Trophoblast cell (in vitro differentiated cells and primary cell): ENCODE data around the gene FHIT.
A peak's percentile ranks its signal among the peaks of the same experiment; 100 is the strongest.

Source experiments
- DNase-seq, 2 donors: peaks; one replicate each; pipeline ENCODE4 v3.0.0-alpha.2; 2016
- H2AFZ ChIP-seq: 2 replicates; pipeline ENCODE4 v1.6.1; 2013; ENCODE audit warnings: low read length, moderate library complexity, mild to moderate bottlenecking; ENCODE audit not compliant: insufficient read depth, poor library complexity
- H2AK5ac ChIP-seq: 2 replicates; pipeline ENCODE4 v1.6.1; 2013; ENCODE audit warnings: mild to moderate bottlenecking, low read length
- H2BK120ac ChIP-seq: 2 replicates; pipeline ENCODE4 v1.6.1; 2013; ENCODE audit warnings: low read length, mild to moderate bottlenecking, moderate library complexity; ENCODE audit not compliant: insufficient read depth, poor library complexity
- H2BK12ac ChIP-seq: 2 replicates; pipeline ENCODE4 v1.6.1; 2013; ENCODE audit warnings: mild to moderate bottlenecking, low read length, moderate library complexity
- H2BK5ac ChIP-seq: 2 replicates; pipeline ENCODE4 v1.6.1; 2013; ENCODE audit warnings: low read length, low read depth, moderate library complexity, mild to moderate bottlenecking; ENCODE audit not compliant: poor library complexity
- H3K14ac ChIP-seq: 2 replicates; pipeline ENCODE4 v1.6.1; 2013; ENCODE audit warnings: mild to moderate bottlenecking, low read length
- H3K18ac ChIP-seq: 2 replicates; pipeline ENCODE4 v1.6.1; 2013; ENCODE audit warnings: mild to moderate bottlenecking, low read length
- H3K23ac ChIP-seq: 2 replicates; pipeline ENCODE4 v1.6.1; 2013; ENCODE audit warnings: low read length
- H3K27ac ChIP-seq: 2 replicates; pipeline ENCODE4 v1.5.1; 2013; ENCODE audit warnings: low read depth, mild to moderate bottlenecking, inconsistent platforms, low read length, moderate library complexity
- H3K27me3 ChIP-seq: 2 replicates; pipeline ENCODE4 v1.6.1; 2013; ENCODE audit warnings: inconsistent platforms, mild to moderate bottlenecking, low read length, moderate library complexity; ENCODE audit not compliant: insufficient read depth
- H3K36me3 ChIP-seq, 2 experiments: 1 replicate in 1 of 2; 2 replicates in 1 of 2; pipeline ENCODE4 v1.6.1; 2013; ENCODE audit warnings: low read length in 2 of 2, mild to moderate bottlenecking in 2 of 2, moderate library complexity in 1 of 2; ENCODE audit not compliant: insufficient read depth in 2 of 2, control insufficient read depth in 1 of 2
- H3K4ac ChIP-seq: 2 replicates; pipeline ENCODE4 v1.6.1; 2013; ENCODE audit warnings: low read depth, mild to moderate bottlenecking, low read length, moderate library complexity
- H3K4me1 ChIP-seq, 2 experiments: 1 replicate in 1 of 2; 2 replicates in 1 of 2; pipeline ENCODE4 v1.6.1; 2013; ENCODE audit warnings: low read length in 2 of 2, mild to moderate bottlenecking in 2 of 2, moderate library complexity in 1 of 2; ENCODE audit not compliant: insufficient read depth in 2 of 2, control insufficient read depth in 1 of 2
- H3K4me2 ChIP-seq: 2 replicates; pipeline ENCODE4 v1.6.1; 2013; ENCODE audit warnings: inconsistent platforms, mild to moderate bottlenecking, low read length, moderate library complexity
- H3K4me3 ChIP-seq: 2 replicates; pipeline ENCODE4 v1.5.1; 2013; ENCODE audit warnings: mild to moderate bottlenecking, low read depth, low read length, inconsistent platforms
- H3K79me1 ChIP-seq: one replicate; pipeline ENCODE4 v1.6.1; 2013; ENCODE audit warnings: low read length
- H3K79me2 ChIP-seq: 2 replicates; pipeline ENCODE4 v1.6.1; 2013; ENCODE audit warnings: low read length, mild to moderate bottlenecking; ENCODE audit not compliant: control insufficient read depth, insufficient read depth, poor library complexity
- H3K9ac ChIP-seq: 2 replicates; pipeline ENCODE4 v1.6.1; 2013; ENCODE audit warnings: mild to moderate bottlenecking, low read length
- H3K9me3 ChIP-seq: 2 replicates; pipeline ENCODE4 v1.6.1; 2013; ENCODE audit warnings: low read depth, mild to moderate bottlenecking, control low read depth, inconsistent platforms, low read length; ENCODE audit not compliant: insufficient read depth
- H4K12ac ChIP-seq: 2 replicates; pipeline ENCODE4 v1.6.1; 2013; ENCODE audit warnings: low read depth, mild to moderate bottlenecking, low read length, moderate library complexity
- H4K8ac ChIP-seq: 2 replicates; pipeline ENCODE4 v1.6.1; 2013; ENCODE audit warnings: low read depth, mild to moderate bottlenecking, low read length, moderate library complexity
- H4K91ac ChIP-seq: one replicate; pipeline ENCODE4 v1.6.1; 2013; ENCODE audit warnings: low read depth, mild to moderate bottlenecking, low read length, moderate library complexity
- WGBS: extraction: QIAGEN DNeasy Blood & Tissue Kit; methylation state at CpG from one replicate; pipeline ENCODE4 v1.1.7; 2013; ENCODE audit warnings: missing lambda C conversion rate; ENCODE audit not compliant: insufficient read length, insufficient coverage; ENCODE audit errors: extremely low coverage; 5-methylcytosine and 5-hydroxymethylcytosine counted together

The FHIT gene

GRCh38 chr3:60023189-60023588, 1228.1 kb downstream of the FHIT start:
- H3K14ac ChIP-seq = no peak overlapping the region
- DNase-seq = no peak
- H3K79me1 ChIP-seq = no peaks in the 10 kb centered on the region
- no peaks in the 10 kb centered on the region for H3K79me2 ChIP-seq
- H3K27ac ChIP-seq = no peak overlapping the region
- H3K4me2 ChIP-seq = no peak overlapping the region
- H3K23ac ChIP-seq = no peak overlapping the region
- no peak overlapping the region for H4K8ac ChIP-seq
- no peaks in the 10 kb centered on the region for H3K9me3 ChIP-seq
- H3K27me3 ChIP-seq = no peaks in the 10 kb centered on the region
- H4K12ac ChIP-seq = no peak overlapping the region
- no peaks in the 10 kb centered on the region for H3K4me1 ChIP-seq
- no peaks in the 10 kb centered on the region for H3K36me3 ChIP-seq
- no peak overlapping the region for H3K4ac ChIP-seq
- H3K4me3 ChIP-seq = no peak overlapping the region
- H3K9ac ChIP-seq = no peak overlapping the region
- no peak overlapping the region for H3K18ac ChIP-seq
- no peak overlapping the region for H2AK5ac ChIP-seq
- no peak overlapping the region for H2AFZ ChIP-seq
- H2BK12ac ChIP-seq = no peak overlapping the region
- no peak overlapping the region for H2BK5ac ChIP-seq
- H2BK120ac ChIP-seq = no peak overlapping the region
- H4K91ac ChIP-seq = no peak overlapping the region

GRCh38 chr3:60017631-60018030, 1233.6 kb downstream of the FHIT start:
- H3K27ac ChIP-seq = no peak overlapping the region
- H4K8ac ChIP-seq = no peak overlapping the region
- H3K4me3 ChIP-seq = no peak overlapping the region
- no peaks in the 10 kb centered on the region for H3K36me3 ChIP-seq
- no peak overlapping the region for H3K18ac ChIP-seq
- no peaks in the 10 kb centered on the region for H3K4me1 ChIP-seq
- no peaks in the 10 kb centered on the region for H3K79me1 ChIP-seq
- no peak overlapping the region for H2AFZ ChIP-seq
- H2BK12ac ChIP-seq = no peak overlapping the region
- no CpG with 5 or more reads among the region's 2 CpGs for WGBS
- no peak overlapping the region for H2BK120ac ChIP-seq
- no peak overlapping the region for H2AK5ac ChIP-seq
- no peak for DNase-seq
- H2BK5ac ChIP-seq = no peak overlapping the region
- H4K12ac ChIP-seq = no peak overlapping the region
- no peaks in the 10 kb centered on the region for H3K9me3 ChIP-seq
- no peak overlapping the region for H3K14ac ChIP-seq
- no peak overlapping the region for H3K4ac ChIP-seq
- no peak overlapping the region for H3K4me2 ChIP-seq
- no peak overlapping the region for H4K91ac ChIP-seq
- H3K79me2 ChIP-seq = no peaks in the 10 kb centered on the region
- H3K27me3 ChIP-seq = no peaks in the 10 kb centered on the region
- no peak overlapping the region for H3K23ac ChIP-seq
- H3K9ac ChIP-seq = no peak overlapping the region

- Histone ChIP-seq H2BK12ac (no peak overlapping the region), H3K9me3 (no peaks in the 10 kb centered on the region), H3K79me1 (no peaks in the 10 kb centered on the region), H2BK120ac (no peak overlapping the region), H3K4ac (no peak overlapping the region), H3K14ac (no peak overlapping the region), H3K36me3 (no peaks in the 10 kb centered on the region), H2AFZ (no peak overlapping the region), H3K18ac (no peak overlapping the region), H2BK5ac (no peak overlapping the region), H3K27me3 (no peaks in the 10 kb centered on the region), H3K27ac (no peak overlapping the region), H3K4me2 (no peak overlapping the region), H4K91ac (no peak overlapping the region), H3K4me1 (no peaks in the 10 kb centered on the region), H3K9ac (peak overlapping the region; percentile 53), H2AK5ac (no peak overlapping the region), H3K79me2 (no peaks in the 10 kb centered on the region), H3K4me3 (no peak overlapping the region), H4K8ac (no peak overlapping the region), H4K12ac (no peak overlapping the region), H3K23ac (no peak overlapping the region)
- WGBS = no CpG with 5 or more reads among the region's 6 CpGs
- DNase-seq = no peak
Observed at GRCh38 chr3:60015032-60015705, 1236.1 kb downstream of the FHIT start.

- no peak overlapping the region for H3K4me3 ChIP-seq
- no peak overlapping the region for H2BK5ac ChIP-seq
- no peak overlapping the region for H3K27ac ChIP-seq
- H3K18ac ChIP-seq = no peak overlapping the region
- H3K79me1 ChIP-seq = no peaks in the 10 kb centered on the region
- no peaks in the 10 kb centered on the region for H3K79me2 ChIP-seq
- no peak overlapping the region for H4K12ac ChIP-seq
- no peaks in the 10 kb centered on the region for H3K4me1 ChIP-seq
- no peak overlapping the region for H4K8ac ChIP-seq
- no peak overlapping the region for H3K4ac ChIP-seq
- DNase-seq = peak in 1 of 2 donors; percentile 35
- no CpG with 5 or more reads among the region's 1 CpG for WGBS
- no peak overlapping the region for H2BK12ac ChIP-seq
- H2AK5ac ChIP-seq = no peak overlapping the region
- H3K14ac ChIP-seq = no peak overlapping the region
- H3K4me2 ChIP-seq = no peak overlapping the region
- no peaks in the 10 kb centered on the region for H3K9me3 ChIP-seq
- H3K23ac ChIP-seq = no peak overlapping the region
- no peak overlapping the region for H3K9ac ChIP-seq
- H3K36me3 ChIP-seq = no peaks in the 10 kb centered on the region
- H3K27me3 ChIP-seq = no peaks in the 10 kb centered on the region
- H4K91ac ChIP-seq = no peak overlapping the region
- H2AFZ ChIP-seq = no peak overlapping the region
- H2BK120ac ChIP-seq = no peak overlapping the region
Observed at GRCh38 chr3:60013241-60013640, 1238.0 kb downstream of the FHIT start.
